ENCODE results near the gene GPX1. TPM values are rescaled to one million over a fixed set of nuclear protein-coding genes. Genes with fewer than 3 reads are reported as not detected.

The GPX1 gene
- total RNA-seq, 1 experiment from 2014 or later: 143 TPM

DNA sequence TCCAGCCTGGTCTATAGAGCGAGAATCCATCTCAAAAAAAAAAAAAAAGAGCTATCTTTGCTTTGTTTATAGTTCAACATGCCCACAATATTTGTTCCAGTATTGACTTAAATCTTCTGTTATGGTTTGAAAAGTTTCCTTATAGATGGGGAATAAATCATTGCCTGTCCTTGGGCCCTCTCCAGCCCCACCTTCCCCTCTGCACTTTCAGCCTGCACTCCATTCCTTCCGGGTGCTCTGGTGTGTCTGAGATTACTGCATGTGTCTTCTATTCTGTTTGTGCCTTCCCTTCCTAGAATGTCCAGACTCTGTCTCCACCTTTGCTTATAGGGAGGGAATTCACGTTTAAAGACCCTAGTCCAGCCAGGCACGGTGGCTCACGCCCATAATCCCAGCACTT lies 25.2 kb upstream of the GPX1 start:
- Mint-ChIP-seq H3K36me3 (ENCODE audit: insufficient read depth, unreplicated experiment) (peaks cover 6% of the 10 kb centered on the region), H3K27me3 (ENCODE audit: unreplicated experiment) (no peaks in the 10 kb centered on the region), H3K4me3 (ENCODE audit: low read depth, unreplicated experiment) (no peak overlapping the region), H3K9me3 (ENCODE audit: low read depth, unreplicated experiment) (peaks cover 4% of the 10 kb centered on the region), H3K4me1 (ENCODE audit: low read depth, unreplicated experiment) (no peaks in the 10 kb centered on the region), H3K27ac (ENCODE audit: unreplicated experiment) (no peak overlapping the region)
- CTCF ChIA-PET: no interaction called here
- no peak for DNase-seq
- TF ChIP-seq, protein P1, sequence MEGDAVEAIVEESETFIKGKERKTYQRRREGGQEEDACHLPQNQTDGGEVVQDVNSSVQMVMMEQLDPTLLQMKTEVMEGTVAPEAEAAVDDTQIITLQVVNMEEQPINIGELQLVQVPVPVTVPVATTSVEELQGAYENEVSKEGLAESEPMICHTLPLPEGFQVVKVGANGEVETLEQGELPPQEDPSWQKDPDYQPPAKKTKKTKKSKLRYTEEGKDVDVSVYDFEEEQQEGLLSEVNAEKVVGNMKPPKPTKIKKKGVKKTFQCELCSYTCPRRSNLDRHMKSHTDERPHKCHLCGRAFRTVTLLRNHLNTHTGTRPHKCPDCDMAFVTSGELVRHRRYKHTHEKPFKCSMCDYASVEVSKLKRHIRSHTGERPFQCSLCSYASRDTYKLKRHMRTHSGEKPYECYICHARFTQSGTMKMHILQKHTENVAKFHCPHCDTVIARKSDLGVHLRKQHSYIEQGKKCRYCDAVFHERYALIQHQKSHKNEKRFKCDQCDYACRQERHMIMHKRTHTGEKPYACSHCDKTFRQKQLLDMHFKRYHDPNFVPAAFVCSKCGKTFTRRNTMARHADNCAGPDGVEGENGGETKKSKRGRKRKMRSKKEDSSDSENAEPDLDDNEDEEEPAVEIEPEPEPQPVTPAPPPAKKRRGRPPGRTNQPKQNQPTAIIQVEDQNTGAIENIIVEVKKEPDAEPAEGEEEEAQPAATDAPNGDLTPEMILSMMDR (IDR thresholded peaks at IDR 0.05; ENCODE audit: unreplicated experiment): no peak
- intact Hi-C loops (cut with micrococcal nuclease; ENCODE audit: unreplicated experiment): no loop called here
- BruUV-seq (replicated peaks): no TSS peak

GRCh38 chr3:49378249-49378895 lies 20.2 kb upstream of the GPX1 start:
- no peak for DNase-seq
- TF ChIP-seq, protein P1 (IDR thresholded peaks at IDR 0.05; ENCODE audit: unreplicated experiment): no peak
- no peak overlapping the region for H3K4me3 Mint-ChIP-seq (ENCODE audit: low read depth, unreplicated experiment)

GRCh38 chr3:49377483-49377882 lies 19.3 kb upstream of the GPX1 start:
- BruUV-seq (replicated peaks): no TSS peak
- peaks cover 7% of the 10 kb centered on the region for H3K9me3 Mint-ChIP-seq (ENCODE audit: low read depth, unreplicated experiment)
- H3K4me1 Mint-ChIP-seq (ENCODE audit: low read depth, unreplicated experiment): no peaks in the 10 kb centered on the region
- CTCF ChIA-PET: no interaction called here
- peaks cover 26% of the 10 kb centered on the region for H3K36me3 Mint-ChIP-seq (ENCODE audit: insufficient read depth, unreplicated experiment)
- TF ChIP-seq, protein P1 (IDR thresholded peaks at IDR 0.05; ENCODE audit: unreplicated experiment): no peak
- H3K4me3 Mint-ChIP-seq (ENCODE audit: low read depth, unreplicated experiment): no peak overlapping the region
- H3K27ac Mint-ChIP-seq (ENCODE audit: unreplicated experiment): no peak overlapping the region
- intact Hi-C loops (cut with micrococcal nuclease; ENCODE audit: unreplicated experiment): no loop called here
- no peaks in the 10 kb centered on the region for H3K27me3 Mint-ChIP-seq (ENCODE audit: unreplicated experiment)
- DNase-seq: no peak

More at GRCh38 chr3:49378249-49378895, 20.2 kb upstream of the GPX1 start:
- Mint-ChIP-seq H3K9me3 (ENCODE audit: low read depth, unreplicated experiment) (peaks cover 7% of the 10 kb centered on the region), H3K27ac (ENCODE audit: unreplicated experiment) (no peak overlapping the region), H3K36me3 (ENCODE audit: insufficient read depth, unreplicated experiment) (peaks cover 18% of the 10 kb centered on the region), H3K4me1 (ENCODE audit: low read depth, unreplicated experiment) (no peaks in the 10 kb centered on the region), H3K27me3 (ENCODE audit: unreplicated experiment) (no peaks in the 10 kb centered on the region)
- BruUV-seq (replicated peaks): no TSS peak
- intact Hi-C loops (cut with micrococcal nuclease; ENCODE audit: unreplicated experiment): no loop called here
- CTCF ChIA-PET: interaction anchor here (0.7 kb wide), 1 partner anchor 86 kb away, joined by 12 read pairs; no protein-coding TSS in a partner anchor

DNA sequence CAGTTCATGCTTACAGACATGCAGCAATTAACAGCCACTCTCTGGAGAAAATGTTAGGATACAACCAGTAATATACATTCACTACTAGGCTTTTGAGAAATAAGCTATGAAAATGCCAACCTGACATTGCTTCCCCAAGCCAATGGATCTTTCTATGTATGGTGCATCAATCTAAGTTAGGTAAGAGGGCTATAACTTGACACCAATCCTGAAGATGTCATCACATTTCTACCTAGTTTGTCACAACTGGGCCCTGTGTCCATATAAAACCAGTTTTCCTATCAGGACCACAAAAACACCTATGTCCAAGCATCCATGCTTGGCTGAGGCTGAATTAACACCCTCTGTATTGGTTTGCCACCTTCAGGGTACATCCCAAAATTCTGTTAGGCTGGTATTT lies 13.8 kb upstream of the GPX1 start:
- Mint-ChIP-seq H3K4me3 (ENCODE audit: low read depth, unreplicated experiment) (no peak overlapping the region), H3K9me3 (ENCODE audit: low read depth, unreplicated experiment) (peaks cover under 1% of the 10 kb centered on the region), H3K27ac (ENCODE audit: unreplicated experiment) (no peak overlapping the region), H3K36me3 (ENCODE audit: insufficient read depth, unreplicated experiment) (peaks cover 57% of the 10 kb centered on the region), H3K4me1 (ENCODE audit: low read depth, unreplicated experiment) (no peaks in the 10 kb centered on the region), H3K27me3 (ENCODE audit: unreplicated experiment) (no peaks in the 10 kb centered on the region)
- no peak for DNase-seq
- TSS peak; percentile 9 for BruUV-seq (replicated peaks)
- TF ChIP-seq, protein P1 (IDR thresholded peaks at IDR 0.05; ENCODE audit: unreplicated experiment): no peak
- CTCF ChIA-PET: interaction anchor here (0.8 kb wide), 1 partner anchor 321 kb away, joined by 8 read pairs; no protein-coding TSS in a partner anchor
- intact Hi-C loops (cut with micrococcal nuclease; ENCODE audit: unreplicated experiment): no loop called here

Data from Calu3 (cell line).